OCI-M1 (cell line): ENCODE results near the gene FGGY.

Source experiments
- DNase-seq: peaks from one replicate; lab custom pipeline; 2025; lab: John Stamatoyannopoulos, UW

FGGY gene

GRCh38 chr1:59678493-59679228, 381.8 kb downstream of the FGGY start:
- DNase-seq, result peak; percentile 94

- DNase-seq, result no peak
Observed at GRCh38 chr1:59680044-59680443, 383.1 kb downstream of the FGGY start.

- DNase-seq, result no peak
Observed at GRCh38 chr1:59682396-59683080, 385.6 kb downstream of the FGGY start.

- DNase-seq, result no peak
Observed at GRCh38 chr1:59683197-59683596, 386.3 kb downstream of the FGGY start.

- no peak for DNase-seq
Observed at GRCh38 chr1:59684698-59685097, 387.8 kb downstream of the FGGY start.

DNA sequence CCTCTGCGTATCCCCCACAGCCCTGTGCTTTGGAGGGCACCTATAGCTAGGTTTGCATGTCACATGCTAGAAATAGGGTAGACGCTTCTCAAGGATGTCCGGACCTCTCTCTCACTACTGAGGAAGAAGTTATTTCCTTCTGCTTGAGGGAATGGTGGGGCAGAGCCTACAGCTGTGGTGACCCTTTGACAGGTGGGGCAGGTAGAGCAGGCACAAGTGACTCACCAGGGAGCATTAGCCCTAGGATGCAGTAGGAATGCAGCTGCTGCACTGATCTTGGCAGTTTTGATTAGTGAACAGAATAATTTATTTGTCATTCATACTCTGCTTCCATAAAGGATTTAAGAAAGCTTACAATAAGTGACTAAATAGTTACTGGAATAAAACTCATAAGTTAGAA, 388.2 kb downstream of the FGGY start:
- DNase-seq, result no peak

- DNase-seq, result no peak
Observed at GRCh38 chr1:59685666-59686065, 388.8 kb downstream of the FGGY start.

DNA sequence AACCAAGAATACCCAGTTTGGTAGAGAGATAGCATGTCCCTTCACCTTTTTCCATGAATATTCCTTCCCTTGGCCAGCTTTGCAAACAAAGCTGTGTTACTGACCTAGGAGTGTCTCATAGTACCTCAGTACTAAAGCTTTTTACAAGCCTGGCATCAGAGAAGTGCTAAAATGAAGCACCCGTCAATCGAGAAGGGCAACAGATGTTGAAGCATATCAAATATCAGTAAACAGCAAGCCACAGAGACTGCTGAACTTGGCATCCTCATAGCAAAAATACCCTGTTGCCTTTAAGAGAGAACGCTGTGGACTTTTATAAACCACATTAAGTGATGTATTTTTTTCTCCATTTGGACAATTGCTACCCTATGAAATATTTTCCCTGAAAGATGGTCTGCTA, 389.3 kb downstream of the FGGY start:
- no peak for DNase-seq

DNA sequence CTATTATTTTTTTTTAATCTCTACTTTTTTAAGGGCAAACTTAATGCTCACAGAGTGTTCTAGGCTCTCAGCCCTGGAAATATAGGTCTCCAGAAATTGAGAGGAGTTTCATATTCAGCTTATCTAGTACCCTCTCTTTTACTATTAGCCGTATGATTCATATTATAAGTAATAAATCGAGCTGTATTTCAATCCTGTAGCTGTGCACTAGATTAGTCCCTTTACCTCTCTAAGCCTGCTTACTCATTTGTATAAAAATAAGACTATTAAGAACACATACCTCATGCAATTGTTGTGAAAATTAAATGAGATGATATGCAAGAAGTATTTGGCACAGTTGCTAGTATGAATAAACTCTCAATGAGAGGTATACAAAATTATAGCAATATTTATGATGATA, 389.7 kb downstream of the FGGY start:
- DNase-seq, result no peak

GRCh38 chr1:59687081-59687480, 390.2 kb downstream of the FGGY start:
- no peak for DNase-seq

- DNase-seq, result no peak
Observed at GRCh38 chr1:59688976-59689375, 392.1 kb downstream of the FGGY start.

- no peak for DNase-seq
Observed at GRCh38 chr1:59689730-59690129, 392.8 kb downstream of the FGGY start.

DNA sequence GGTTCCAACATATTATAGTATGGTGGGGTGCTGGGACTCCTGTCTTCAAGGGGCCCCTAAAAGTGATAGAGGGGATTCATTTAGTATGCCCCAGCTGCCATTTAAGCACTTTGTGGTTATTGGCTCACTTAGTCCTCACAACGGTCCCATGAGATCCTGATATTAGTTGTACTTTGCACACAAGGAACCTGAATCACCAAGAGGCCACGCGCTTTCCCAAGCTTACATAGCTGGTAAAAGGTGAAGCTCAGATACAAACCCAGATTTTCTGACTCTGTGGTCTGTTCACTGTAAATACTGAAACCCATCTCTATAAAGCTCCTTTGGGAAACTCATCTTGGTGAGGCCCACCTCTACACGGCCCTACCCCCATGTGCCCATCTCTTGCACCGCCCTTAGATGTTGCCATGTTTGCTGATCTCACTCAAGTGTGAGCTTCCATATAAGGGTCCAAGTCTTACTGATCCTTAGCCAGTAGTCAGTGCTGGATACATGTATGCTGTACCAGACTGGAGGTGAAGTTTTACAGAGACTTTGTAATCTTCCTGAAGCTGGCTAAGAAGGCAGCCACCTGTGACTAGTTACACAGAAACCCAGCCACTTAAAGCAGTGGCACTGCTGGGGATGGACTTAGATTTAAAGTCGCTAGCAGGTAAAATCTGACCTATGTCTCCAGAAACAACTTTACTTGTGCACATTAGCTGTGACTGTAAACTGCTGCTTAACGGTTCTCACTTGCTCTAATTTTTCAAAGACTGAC, 393.5 kb downstream of the FGGY start:
- no peak for DNase-seq

DNA sequence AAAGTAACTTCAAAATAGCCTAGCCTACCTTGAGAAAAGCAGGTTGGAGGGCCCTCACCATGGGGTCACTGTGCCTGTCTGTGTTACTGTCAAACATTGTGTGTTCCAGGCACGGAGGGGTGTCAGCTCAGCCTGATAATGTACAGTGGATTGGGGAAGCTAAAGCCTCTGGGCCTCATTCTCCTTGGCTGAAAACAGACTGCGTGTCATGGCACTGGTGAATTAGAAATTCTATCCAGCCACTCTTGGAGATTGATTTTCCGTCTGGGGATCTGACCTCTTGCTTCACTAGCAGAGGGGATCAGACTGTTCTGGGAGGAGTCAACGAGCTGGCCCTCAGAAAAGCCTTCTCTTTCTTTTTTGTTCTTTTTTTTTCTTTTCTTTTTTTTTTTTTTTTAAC, 394.4 kb downstream of the FGGY start:
- no peak for DNase-seq

DNA sequence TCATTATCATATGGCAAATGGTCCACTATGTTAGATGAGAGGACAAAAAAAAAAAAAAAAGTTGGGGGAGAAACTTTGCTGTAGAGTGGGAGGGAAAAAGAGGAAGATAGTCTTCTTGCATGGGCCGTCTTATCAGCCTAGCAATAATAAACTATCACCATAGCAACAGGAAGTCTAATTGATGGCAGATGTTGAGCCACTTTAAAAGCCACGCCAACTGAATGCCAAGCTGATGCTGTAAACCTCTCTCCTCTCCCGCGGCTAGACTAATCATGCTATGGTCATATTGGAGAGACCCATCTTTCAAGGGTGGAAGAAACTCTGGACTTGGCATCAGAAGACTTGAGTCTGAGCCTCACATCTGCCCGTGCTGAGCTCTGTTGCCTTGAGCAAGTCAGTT, 395.7 kb downstream of the FGGY start:
- DNase-seq, result peak; percentile 76

DNA sequence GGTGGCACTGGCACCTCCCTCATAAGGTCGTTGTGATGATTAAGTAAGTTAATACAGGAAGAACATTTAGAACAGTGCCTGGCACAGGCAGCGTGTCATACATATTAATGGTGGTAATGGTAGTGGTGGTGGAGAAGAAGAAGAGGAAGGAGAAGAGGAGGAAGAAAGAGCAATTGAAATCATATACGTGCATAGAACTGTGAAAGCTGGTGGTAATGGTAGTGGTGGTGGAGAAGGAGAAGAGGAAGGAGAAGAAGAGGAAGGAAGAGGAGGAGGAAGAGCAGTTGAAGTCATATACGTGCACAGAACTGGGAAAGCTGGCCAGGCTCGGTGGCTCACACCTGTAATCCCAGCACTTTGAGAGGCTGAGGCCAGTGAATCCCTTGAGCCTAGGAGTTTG, 396.5 kb downstream of the FGGY start:
- DNase-seq, result no peak

- no peak for DNase-seq
Observed at GRCh38 chr1:59695252-59695651, 398.4 kb downstream of the FGGY start.

- DNase-seq, result peak; percentile 81
Observed at GRCh38 chr1:59696421-59697115, 399.7 kb downstream of the FGGY start.

DNA sequence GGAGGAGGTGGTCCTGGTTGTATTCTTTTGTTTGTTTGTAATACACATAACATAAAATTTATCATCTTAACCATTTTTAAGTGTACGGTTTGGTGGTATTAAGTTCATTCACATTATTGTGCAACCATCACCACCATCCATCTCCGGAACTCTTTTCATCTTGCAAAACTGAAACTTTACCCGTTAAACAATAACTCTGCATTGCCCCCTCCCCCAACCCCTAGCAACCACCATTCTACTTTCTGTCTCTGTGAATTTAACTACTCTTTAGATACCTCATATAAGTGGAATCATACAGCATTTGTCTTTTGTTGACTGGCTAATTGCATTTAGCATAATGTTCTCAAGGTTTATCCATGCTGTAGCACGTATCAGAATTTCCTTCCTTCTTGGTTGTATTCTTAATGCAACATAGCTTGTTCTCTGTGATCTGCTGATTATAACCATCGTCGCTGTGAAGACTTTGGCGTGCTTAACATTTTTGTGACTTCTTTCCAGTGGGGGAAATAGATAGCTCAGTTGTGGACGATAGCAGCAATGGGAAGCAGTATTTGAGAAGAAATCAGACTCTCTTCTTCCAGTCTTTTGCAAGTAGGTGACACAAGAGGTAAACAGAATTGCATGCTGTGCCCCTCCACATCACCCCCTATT, 400.4 kb downstream of the FGGY start:
- DNase-seq, result peak; percentile 71

GRCh38 chr1:59698386-59698785, 401.5 kb downstream of the FGGY start:
- DNase-seq, result no peak

- DNase-seq, result peak; percentile 66
Observed at GRCh38 chr1:59699227-59699847, 402.4 kb downstream of the FGGY start.
